ENCODE measurements around the gene FST.
A peak's percentile ranks its signal among the peaks of the same experiment; 100 is the strongest.

FST gene

DNA sequence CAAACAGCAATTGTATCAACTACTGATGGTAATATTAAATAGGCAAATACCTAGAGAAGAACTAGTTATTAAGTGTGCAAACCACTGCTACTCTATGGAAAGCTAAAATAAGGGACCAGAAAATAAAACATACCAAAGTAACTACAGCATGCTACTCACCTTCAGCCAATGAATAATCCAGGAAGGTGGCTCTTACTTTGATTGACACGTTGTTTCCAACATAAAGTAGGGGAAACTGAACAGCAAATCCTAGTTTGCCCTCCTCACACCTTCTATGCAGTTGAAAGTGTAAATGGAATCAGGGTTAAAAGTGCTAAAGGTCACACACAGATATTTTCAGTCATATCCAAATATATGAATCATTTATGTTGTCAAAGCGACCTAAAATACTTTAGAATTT lies 5.1 kb upstream of the FST start:
- no peak for DNase-seq (ENCODE audit: low spot score)

DNA sequence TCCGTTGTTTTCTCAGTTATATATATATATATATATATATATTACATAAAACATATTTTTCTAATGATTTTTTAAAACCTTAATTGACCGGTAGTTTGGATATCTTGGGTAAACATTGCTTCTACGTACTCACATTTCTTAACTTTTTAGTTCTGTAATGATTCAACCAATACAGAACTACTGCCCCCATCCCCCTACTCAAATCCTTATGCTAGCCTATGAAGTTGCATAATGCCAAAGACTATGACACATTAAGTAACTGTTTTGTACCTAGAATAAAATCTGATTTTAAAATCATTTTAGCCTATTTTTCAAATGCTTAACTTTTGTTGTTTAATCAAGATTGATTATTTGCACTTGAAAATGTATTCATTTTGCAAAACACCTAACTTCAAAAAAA lies 4.4 kb upstream of the FST start:
- DNase-seq (ENCODE audit: low spot score), result no peak

DNA sequence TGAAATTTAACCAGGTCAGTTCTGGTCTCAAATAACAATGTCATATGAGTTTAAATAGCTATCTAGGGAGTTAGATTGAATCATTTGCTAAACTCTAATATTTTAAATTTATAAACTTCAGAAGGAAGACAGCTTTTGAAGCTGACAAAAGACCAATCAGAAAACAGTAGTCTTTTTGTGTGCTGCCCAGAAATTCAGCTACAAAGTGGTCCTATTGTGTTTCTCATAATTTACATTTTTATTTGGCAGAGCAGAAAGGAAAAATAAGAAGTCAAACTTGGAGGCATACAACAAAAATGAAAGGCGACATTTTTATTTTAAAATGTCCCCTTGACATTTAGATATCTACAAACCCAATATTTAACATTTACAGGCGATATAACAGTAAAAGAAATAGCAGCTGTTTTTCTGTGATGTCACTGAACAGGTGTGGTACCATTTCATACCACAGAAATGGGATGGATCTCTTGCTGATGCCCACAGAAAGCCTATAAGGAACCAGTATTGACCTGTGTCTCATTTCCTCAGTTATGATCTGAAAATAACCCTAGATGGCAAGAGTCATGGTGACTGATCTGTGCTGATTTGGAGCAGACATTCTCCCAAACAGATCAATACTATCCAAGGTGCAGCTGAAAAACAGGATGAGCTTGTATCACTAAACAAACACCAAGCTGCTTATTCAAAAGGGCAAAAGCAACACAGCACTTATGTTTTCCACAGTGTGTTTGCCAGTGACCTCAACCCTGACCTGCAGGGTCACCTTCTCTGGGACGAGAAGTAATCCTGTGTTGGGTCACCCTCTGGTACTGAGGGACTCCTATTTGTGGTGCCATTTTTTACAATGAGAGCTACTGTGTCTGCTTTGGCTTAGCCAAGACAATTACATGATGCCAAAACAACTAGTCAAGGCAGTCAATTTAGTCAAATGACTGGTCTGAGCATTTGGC lies 3.6 kb upstream of the FST start:
- no peak for DNase-seq (ENCODE audit: low spot score)

DNA sequence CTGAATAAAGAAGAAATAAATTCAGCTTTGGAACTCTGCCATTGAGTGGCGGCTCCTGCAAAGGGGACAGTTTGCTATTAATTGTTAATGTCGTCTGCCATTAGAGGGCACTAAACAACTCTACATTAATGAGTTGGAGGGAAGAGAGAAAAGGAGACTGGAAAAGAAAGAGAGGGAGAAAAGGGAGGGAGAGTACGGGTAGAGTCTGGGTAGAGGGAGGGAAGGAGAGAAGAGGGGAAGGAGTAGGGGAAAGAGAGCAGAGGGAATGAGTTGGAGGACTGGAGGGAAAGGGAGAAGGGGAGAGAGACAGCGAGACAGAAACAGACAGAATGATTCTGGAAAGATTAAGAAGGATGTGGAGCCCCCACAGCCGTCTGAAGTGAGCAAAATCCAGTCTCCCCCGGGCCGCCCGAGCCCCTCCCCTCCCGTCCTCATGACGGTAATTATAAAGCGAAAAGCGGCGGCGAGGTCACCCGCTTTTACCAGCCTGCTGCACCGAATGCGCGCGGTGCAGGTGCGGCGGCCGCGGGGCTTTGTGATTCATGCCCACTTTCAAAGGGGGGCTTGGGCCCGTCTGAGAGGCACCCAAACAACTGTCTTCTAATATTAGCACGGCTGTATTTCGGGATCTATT lies 1.9 kb upstream of the FST start:
- peak; percentile 56 for DNase-seq (ENCODE audit: low spot score)

DNA sequence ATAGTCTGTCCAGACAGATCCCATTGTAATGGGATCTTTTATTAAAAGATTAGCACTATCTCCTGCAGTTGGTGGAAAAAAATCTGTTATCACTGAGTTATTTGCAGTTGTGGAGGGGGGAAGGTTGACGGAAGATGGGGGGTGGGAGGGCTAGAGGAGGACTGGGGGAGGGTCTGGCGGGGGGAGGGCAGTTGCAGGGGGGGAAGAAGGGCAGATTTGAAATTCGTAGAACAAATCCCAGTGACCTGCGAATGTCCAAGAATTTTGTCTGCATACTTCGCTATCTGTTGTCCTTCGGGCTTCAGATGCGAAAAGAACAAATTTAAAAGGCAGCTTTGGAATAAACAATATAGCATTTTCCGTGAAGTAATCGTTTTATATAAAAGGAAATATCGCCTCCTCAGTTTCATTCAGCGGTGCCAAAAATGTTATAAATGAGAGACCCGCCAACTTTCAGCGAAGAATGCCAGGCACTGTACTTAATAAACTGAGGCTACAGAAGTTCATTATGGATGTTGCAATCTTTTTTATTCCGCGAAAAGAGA lies 1.3 kb upstream of the FST start:
- no peak for DNase-seq (ENCODE audit: low spot score)

DNA sequence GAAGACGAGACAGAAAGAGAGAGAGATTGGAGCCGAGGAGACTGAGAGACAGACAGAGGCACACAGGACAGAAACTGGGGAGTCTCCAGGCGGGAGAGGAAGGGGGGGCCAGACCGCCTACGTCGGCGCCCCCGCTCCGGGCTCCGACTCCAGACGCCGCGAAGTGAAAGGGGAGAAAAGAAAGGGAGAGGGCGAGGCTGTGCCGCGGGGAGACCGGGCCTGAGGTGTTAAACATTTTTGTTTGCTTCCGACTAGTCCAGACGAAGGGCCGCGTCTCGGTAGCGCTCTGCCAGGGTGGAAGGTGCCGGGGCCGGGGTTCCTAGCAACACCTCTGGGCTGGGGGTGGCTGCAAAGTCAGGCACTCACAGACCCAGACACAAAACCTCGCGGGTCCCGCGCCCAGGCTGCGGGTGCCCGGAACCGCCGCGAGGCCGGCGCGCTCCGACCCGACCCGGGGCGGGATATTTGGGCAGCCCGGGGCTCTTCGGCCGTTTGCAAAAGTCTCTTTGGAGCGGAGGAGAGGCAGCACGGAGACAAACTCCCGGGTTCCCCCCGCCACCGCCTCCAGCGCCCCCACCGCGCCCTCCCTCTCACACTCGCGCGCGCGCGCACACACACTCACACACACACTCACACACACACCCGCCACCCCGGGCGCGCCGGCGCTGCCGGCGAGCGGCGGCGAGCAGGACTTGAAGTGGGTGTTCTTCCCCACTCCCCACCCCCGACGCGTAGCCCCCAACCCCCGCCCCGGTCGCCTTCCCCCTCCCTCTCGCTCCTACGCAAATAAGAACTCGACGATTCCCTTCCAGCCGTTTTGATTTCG lies 626 bp upstream of the FST start:
- peak; percentile 57 for DNase-seq (ENCODE audit: low spot score)

DNA sequence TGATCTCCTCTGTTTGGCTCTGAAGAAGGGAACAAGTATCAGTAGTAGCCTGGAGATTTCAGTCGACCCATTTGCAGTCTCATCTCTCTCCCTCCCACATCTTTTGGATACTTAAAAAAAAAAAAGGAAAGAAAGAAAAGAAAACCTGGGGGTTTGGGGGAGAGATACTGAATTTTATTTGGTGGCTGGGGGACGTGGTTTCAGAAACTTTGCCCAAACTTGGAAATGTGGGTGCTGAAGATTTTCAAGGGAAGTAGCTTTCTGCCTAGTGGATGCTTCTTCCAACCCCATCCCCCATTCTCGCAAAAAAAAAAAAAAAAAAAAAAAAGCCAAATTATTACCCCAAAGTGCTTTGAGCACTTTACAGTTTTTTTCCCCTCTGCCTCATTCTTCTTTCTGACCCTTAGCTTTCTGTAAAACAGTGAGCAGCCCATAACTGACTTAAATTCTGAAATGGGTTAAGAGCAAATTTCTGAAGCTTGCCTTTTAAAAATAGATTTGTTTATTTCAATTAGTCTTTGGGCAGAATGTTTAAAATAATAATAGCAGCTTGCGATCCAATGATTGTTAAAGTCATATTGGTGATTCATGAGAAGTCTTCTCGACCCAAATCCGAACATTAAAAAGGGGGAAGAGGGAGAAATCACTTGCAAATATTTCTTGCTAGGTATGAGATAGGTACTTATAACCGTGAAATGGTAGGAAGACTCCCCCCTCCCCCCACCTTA lies 894 bp downstream of the FST start:
- no peak for DNase-seq (ENCODE audit: low spot score)

DNA sequence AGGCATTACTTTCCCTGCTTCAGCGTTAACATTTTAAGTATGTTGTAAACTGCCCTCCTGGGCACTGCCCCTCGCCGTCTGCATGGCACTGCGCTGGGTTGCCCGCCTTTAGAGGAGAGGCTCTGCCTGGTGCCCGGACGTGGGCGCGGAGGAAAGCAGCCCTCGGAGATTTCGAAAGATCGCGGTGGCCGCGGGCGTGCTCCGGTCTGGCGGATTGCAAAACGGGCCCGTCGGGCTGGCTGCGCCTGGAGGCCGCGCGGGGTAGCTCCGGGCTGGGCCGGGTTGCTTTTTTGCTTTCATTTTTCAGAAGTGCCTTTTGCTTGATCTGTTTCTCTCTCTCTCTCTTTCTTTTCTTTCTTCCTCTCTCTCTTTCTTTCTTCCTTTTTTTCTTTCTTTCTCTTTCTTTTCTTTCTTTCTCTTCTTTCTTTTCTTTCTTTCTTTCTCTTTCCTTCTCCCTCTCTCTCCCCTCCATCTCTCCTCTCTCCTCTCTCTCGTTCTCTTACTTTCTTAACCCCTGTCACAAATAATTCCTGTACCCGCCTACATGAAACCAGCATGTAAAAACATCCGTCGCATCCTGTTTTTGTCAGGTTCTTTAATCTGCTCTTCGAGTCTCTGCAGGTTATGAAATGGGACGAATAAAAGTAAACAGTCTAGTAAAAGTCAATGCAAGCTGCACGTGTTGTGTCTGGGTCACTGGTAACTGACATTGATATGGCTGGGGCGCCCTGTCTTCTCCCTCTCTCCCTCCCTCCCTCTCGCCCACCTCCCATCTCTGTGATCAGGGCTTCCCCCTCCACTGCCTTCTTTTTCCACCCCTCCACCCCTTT lies 1.7 kb downstream of the FST start:
- DNase-seq (ENCODE audit: low spot score), result peak; percentile 77

DNA sequence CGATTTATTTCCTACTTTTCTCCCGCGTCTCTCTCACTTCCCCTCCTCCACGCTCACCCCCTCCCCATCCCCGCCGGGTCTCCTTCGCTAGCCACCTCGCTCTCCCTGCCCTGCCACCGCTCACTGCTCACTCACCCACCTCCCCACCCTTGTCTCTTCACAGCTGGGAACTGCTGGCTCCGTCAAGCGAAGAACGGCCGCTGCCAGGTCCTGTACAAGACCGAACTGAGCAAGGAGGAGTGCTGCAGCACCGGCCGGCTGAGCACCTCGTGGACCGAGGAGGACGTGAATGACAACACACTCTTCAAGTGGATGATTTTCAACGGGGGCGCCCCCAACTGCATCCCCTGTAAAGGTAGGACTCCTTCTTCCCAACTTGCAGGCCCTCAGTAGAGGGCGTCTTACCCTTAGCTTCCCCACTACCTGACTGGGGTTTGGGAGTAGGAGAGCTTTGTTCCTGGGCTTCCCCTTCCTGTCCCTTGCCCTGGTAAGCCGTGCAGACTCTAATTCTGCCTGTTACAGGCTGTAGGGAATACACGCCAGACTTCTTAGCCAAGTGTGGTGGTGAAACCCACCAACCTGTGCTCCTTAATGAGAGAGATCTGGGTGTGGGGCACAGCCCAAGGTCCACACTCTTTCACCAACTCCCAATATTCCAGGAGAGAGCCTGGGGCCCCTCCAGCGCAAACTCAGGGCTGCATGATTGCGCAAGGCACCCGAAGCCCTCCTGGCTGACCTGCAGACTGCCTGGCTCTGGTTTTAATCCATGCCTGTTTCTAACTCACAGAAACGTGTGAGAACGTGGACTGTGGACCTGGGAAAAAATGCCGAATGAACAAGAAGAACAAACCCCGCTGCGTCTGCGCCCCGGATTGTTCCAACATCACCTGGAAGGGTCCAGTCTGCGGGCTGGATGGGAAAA lies 2.5 kb downstream of the FST start:
- DNase-seq (ENCODE audit: low spot score), result peak; percentile 12

DNA sequence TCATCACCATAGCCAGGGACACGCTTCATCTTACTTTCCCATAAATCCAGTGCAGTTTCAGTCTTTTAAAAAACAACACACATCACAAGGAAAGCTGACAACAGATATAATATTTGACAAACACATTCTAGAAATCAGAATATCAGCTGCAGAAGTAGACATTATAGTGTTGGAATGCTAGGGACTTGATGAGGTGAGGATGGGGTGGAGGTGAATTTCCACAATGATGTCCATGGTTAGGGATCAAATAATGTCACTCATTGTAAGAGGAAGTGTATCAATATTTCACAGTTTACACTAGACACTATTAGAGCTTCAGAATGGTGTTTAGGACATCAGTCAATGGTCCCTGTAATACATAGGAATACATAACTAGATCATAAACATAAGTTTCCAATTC lies 7.0 kb downstream of the FST start:
- no peak for DNase-seq (ENCODE audit: low spot score)

DNA sequence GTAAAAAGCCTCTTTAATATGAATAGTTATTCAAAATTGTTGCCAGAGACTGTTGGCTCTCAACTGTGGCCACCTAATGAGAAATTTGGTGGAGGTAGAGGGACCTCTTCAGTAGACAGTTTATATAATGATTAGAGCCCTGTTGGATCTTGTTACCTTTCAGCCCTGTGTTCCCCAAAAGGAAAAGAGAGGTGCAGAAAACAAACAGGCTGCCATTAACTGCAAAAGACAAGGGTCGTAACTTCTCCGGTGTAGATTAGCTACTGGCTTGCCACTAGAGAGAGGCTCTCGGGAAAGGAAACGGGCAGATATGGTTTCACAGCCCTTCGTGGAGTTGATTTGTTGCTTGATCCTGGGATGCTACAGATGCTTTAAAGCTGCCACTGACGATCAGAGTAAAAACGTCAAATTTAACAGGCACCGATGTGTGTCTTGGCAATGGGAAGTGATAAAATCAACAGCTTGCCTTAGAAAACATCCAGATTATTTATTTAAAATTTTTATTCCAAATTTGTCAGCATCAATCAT lies 7.8 kb downstream of the FST start:
- no peak for DNase-seq (ENCODE audit: low spot score)

DNA sequence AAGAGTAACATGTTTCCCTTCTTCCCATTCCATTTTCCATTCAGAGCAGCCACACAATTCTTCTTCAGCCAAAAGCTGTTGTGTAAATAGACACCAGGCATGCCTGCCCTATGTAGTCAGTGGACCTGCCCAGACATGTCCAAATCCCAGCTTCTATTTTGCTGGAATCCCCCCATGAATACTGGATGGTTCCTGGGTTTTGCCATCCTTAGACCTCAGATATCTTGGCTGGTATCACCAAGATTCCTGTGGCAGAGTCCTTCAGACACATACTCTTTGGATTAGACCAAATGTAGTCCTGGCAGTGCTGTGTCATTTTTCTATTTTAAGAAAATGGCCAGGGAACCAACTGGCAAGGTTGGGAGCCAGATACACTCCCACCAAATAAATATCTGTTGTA lies 10.3 kb downstream of the FST start:
- peak; percentile 95 for DNase-seq (ENCODE audit: low spot score)

DNA sequence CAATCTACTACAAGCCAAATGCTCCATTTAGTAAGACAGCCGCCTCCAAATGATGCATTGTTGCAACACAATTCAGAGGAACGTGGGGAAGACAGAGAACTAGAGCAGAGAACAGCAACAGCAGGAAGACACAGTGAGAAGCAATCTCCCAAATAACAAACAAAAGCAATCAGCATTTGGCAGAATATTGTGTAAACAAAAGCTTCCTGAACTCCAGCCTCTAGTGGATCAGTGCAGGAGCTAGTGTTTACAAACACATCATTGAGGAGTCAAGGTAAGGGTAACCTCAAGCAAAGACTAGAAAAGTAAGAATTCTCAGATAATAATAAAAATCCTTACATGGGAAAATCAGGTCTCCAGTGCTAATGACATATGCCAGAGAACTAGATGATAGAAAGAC lies 20.6 kb downstream of the FST start:
- no peak for DNase-seq (ENCODE audit: low spot score)

DNA sequence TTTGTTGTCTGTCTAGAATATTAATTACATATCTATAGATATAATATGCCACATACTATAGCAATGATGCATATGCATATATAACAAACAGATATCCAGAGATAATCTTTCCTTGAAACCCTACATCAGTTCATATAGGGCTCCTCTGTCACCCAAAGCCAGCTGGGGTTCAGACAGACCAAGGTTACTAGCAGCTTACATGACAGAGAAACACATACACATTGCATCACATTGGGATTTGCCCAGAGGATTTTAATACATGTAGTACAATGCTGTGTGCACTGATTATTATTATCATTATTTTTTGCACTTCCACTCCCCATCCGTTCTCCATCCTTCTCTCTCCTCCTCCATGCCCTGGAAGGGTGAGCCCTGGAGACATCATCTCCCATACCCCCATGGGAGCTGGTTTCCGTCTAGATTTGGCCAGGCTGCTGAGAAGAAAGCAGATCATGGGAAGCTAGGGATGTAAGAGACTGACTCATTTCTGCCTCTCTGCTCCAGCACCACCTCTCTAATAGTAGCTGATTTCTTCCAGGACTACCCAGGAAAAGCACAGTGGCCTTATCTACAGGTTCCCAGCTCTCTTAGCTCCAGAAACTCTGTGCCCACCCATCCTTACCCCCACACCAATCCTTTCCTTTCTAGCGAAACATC lies 23.3 kb downstream of the FST start:
- peak; percentile 56 for DNase-seq (ENCODE audit: low spot score)

DNA sequence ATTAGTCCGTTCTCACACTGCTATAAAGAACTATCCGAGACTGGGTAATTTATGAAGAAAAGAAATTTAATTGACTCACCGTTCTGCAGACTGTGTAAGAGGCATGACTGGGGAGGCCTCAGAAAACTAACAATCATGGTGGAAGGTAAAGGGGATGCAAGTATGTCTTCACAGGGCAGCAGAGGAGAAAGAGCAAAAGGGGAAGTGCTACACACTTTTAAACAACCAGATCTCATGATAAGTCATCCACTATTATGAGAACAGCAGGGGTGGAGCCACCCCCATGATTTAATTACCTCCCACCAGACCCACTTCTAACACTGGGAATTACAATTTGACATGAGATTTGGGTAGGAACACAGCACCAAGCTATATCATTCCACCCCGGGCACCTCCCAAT lies 26.6 kb downstream of the FST start:
- no peak for DNase-seq (ENCODE audit: low spot score)

DNA sequence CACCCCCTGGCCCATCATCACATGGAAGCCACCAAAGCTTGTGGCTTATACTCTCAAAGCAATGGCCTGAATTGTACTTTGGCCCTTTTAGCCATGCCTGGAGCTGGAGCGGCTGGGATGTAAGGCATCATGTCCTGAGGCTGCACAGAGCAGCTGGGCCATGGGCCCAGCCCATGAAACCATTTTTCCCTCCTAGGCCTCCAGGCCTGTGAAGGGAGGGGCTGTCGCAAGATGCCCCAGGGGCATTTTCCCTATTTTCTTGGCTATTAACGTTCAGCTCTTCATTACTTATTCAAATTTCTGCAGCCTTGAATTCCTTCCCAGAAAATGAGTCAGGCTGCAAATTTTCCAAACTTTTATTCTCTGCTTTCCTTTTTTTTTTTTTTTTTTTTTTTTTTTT lies 27.7 kb downstream of the FST start:
- no peak for DNase-seq (ENCODE audit: low spot score)

DNA sequence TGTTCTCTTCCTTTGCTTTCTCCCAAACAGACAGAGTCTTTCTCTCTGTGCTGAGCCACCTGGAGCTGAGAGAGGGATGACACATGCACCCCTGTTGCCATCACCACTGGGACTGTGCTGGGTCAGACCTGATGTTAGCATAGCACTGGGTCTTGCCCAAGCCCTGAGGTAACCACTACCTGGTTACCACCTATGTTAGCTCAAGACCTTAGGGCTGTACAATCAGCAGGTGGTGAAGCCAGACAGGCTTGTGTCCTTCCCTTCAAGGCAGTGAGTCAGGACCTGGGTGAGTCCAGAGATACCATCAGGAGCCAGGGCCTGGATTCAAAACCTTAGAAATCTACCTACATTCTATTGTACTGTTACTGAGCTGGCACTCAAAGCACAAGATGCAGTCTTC lies 32.1 kb downstream of the FST start:
- no peak for DNase-seq (ENCODE audit: low spot score)

DNA sequence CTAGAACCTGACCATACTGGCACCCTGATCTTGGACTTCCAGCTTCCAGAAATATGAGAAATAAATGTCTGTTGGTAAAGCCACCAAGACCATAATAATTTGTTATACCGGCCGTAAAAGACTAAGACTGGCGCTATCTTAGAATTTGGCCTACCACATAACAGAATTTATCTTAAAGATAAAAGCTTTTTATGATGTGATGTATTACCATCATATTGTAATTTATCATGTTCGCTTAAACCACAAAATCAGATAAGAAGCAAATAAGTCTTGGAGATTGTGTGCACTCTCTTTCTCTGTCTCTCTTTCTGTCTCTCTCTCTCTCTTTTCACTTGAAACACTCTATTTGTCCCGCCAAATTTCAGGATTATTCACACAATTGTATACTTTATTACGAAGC lies 35.6 kb downstream of the FST start:
- DNase-seq (ENCODE audit: low spot score), result no peak

DNA sequence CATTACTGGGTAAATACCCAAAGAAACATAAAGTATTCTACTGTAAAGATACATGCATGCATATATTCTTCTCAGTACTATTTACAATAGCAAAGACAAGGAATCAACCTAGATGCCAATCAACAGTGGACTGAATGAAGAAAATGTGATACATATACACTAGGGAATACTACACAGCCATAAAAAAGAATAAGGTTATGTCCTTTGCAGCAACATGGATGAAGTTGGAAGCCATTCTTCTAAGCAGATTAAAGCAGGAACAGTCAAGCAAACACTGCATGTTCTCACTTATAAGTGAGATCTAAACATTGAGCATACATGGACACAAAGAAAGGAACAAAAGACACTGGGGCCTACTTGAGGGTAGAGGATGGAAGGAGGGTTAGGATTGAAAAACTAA lies 40.4 kb downstream of the FST start:
- DNase-seq (ENCODE audit: low spot score), result no peak
